AG08395 (cell line): ENCODE data around the gene WDR64.
A peak's percentile ranks its signal among the peaks of the same experiment; 100 is the strongest.
"Not testable (repeated sequence)": the region's sequence is repeated elsewhere in the genome, so short reads cannot be mapped to it uniquely, and the experiment has no call there.

Experiments used
- DNase-seq: peaks from one replicate; pipeline ENCODE4 v3.0.0; 2012; ENCODE audit warnings: mixed read lengths, low spot score

The WDR64 gene

GRCh38 chr1:241800640-241801039 lies 148.6 kb downstream of the WDR64 start:
- no peak for DNase-seq

DNA sequence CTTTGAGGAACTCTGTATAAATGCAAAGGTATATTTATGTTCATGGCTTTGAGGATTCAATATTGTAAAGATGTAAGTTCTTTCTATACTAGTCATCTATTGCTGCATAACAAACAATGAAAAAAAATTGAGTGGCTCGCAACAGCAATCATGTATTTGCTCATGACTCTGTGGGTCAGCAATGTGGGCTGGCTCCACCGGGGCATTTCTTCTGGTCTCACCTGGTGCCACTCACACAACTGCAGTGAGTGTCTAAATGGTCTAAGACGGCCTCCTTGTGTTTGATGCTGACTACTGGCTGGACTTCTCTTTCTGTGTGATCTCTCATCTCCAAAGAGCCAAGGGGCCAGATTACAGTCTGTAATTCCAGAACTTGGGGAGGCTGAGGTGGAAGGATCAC lies 150.8 kb downstream of the WDR64 start:
- no peak for DNase-seq

GRCh38 chr1:241804706-241805105 lies 152.6 kb downstream of the WDR64 start:
- not testable (repeated sequence) for DNase-seq

DNA sequence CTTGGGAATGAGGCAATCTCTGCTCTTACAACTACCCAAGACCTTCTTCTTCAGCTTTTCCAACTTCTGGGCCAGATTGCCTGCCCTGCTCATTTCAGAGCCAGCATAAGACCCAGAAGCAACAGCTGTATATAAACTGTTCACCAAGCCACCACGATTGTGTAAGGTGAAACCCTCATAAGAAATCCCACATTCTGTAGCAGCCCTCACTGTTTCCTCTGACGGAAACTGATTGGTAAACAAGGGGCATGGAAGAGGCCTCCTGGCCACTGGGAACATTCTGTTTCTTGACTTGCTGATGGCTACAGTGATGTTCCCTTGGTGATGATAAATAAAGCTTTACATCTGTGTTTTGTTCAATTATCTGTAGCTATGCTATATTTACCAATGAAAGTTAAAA lies 156.2 kb downstream of the WDR64 start:
- DNase-seq: no peak

DNA sequence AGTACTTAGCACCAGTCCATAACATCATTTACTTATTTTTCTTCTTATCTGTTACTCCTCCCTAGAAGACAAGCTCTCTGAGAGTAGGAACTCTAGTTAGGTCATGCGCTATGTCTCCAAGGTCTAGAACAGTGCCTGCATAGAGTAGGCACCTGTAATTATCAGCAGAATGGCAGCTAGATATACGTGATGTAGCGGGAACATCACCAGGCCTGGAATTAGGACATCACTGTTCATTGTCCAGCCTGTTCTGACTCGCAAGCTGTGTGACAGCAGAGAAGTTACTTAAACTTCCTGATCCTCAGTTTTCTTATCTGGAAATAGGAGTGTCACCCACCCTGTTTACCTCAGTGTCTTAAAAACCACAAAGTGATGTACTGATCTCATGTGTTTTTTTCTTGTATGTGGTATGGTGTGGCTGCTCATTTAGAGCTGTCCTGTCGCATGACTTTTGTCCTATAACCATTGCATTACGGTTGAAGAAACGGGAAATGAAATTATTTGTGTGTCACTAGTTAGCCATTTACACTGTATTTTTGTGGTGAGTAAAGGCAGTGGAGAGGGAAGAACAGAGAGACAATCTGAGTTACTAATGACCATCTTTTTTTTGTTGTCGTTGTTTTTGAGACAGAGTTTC lies 158.8 kb downstream of the WDR64 start:
- DNase-seq: no peak

GRCh38 chr1:241813768-241814320 lies 161.8 kb downstream of the WDR64 start:
- DNase-seq: no peak

DNA sequence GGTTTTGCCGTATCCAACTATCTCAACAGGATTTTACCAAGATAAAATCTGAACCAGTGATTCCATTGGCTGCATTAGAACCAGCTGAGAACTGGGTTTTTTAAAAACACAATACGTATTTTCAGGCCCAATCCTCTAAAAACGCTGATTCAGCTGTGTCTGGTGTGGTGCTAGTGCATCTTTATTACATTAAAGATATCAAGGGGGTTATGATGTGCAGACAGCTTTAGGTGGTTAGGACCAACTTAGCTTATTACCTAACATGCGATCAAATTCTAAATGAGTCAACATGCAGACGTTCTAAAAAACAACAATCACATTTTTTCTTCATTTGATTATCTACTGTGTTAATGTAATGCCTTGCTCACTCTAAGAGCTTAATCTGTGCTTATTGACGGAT lies 163.9 kb downstream of the WDR64 start:
- DNase-seq: no peak

DNA sequence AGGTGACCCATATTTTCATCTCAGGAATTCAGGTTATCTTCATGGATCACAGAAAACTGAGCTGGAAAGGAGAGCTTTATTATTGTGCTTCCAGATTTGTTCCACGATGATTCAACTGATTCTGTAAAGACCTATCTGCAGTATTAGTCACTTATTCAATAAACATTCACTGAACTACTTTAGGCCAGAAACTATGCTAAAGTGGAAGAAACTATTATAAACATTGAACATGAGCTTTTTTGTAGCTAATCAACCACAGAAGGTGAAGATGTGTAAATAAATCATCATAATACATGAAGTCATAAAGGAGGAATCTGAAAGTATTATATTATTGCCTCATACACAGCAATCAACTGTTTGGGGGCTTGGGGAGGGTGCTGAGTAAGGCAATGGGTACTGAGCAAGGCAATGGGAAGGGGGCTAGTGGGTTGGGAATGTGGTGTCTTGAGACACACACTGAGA lies 165.3 kb downstream of the WDR64 start:
- peak; percentile 42 for DNase-seq

- DNase-seq: no peak
Measured at GRCh38 chr1:241817956-241818612, 166.0 kb downstream of the WDR64 start.

DNA sequence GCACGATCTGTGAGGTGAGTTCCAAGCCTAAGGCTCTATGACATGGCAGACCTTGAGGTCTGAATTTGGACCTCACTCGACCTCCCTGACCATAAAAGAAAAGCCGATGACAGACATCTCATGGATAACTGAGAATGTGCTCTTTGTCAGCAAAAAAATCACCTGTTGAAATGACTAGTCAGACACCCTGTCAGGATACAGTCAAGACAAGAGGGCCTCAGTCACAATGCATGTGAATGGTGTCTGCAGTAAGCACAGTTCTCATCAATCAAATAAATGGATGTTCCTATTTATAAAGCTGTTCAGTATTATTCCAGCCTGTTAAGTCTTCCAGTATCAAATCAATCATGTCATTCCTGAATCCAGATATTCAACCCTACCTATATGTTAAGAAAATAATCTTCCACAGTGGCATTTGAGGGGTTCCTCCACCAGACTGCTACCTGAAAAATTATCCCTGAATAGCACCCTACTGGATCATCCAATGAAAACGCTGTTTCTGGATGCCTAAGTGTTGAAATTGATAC lies 167.3 kb downstream of the WDR64 start:
- DNase-seq: no peak

GRCh38 chr1:241821363-241821762 lies 169.3 kb downstream of the WDR64 start:
- peak; percentile 21 for DNase-seq

- no peak for DNase-seq
Measured at GRCh38 chr1:241822846-241823245, 170.8 kb downstream of the WDR64 start.

DNA sequence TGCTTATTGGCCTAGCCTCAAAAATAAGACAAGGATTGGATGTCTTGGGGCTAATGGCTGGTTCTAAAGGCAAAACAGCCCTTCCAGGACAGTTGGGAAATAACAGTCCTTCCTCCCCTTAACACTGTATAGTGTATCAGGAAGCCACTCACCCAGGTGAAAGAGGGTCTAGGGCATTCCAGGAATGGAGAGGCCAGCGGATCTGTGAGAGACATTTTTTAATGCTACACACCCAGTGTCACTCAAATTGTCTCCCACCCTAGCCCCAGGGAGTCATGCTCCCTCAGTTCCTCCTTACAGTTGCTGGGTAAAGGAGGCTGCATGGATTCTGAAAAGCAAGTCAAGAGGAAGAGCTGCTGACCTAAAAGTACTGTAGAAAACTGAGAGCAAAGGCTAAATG lies 171.8 kb downstream of the WDR64 start:
- DNase-seq: no peak

- no peak for DNase-seq
Measured at GRCh38 chr1:241825581-241825980, 173.5 kb downstream of the WDR64 start.

- DNase-seq: not testable (repeated sequence)
Measured at GRCh38 chr1:241826613-241827012, 174.5 kb downstream of the WDR64 start.

DNA sequence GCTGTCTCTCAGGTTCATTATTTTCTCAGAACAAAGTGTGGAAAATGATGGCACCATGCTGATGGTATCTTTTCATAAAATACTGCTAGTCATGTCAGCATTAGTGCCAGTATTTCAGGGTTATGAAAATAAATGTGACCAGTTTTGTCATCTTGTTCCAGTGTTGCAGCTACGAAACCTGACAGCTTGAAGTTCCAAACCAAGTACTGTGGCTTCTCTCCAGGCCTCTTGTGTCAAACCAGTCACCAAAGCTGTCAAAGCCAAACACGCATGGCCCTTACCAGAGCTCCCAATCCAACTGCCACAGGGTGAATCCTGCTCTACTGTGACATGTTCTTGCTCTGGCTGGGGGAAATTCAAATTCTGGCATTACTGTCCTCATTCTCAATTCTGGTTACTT lies 175.2 kb downstream of the WDR64 start:
- no peak for DNase-seq

GRCh38 chr1:241828463-241829021 lies 176.5 kb downstream of the WDR64 start:
- DNase-seq: peak; percentile 44

GRCh38 chr1:241829468-241829867 lies 177.4 kb downstream of the WDR64 start:
- no peak for DNase-seq

GRCh38 chr1:241834733-241835377 lies 182.8 kb downstream of the WDR64 start:
- DNase-seq: peak; percentile 49

GRCh38 chr1:241836941-241837340 lies 184.9 kb downstream of the WDR64 start:
- no peak for DNase-seq

DNA sequence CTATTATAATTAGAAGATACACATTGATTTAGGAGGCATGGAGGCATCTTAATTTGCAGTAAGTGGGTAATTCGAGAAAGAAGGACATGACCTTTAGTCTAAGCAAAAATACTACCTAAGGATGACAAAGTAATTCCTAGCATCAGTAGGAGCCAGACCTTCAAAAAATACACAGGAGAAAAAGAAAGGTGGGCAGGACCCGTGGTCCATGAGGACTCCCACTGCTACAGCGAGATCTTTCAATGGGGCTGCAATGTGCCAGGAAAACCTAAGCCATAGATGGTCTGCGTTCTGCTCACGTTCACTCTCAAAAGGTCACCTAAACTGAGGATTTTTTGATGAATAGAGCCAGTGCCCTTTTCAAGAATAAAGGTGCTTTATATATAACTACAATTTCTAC lies 185.3 kb downstream of the WDR64 start:
- DNase-seq: no peak

DNA sequence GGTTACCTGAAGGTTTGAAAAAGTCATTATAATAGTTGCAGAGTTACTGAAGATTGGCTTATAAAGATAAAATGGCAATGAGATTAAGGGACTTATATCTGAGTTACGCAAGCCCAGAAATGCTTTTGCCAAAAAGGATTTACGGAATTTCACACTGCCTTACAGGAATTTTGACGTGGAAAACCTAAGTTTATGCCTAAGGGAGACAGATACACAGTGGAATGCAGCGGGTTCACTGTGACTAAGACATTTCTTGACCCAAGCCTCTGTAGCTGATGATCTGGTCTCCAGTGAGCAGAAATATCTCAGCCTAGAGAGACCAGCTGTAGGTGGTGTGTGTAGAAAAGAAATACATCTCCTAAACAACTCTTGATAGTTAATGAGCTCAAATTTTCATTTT lies 185.8 kb downstream of the WDR64 start:
- DNase-seq: peak; percentile 57
